ENCODE data around the gene TUBB4A. TPM values are rescaled to one million over a fixed set of nuclear protein-coding genes. Genes with fewer than 3 reads are reported as not detected.

Gene TUBB4A
- total and polyA plus RNA-seq, 9 of the 15 experiments (the other 6 are each of a cell fraction or from before 2014, with no cell fraction given), result 0.14 to 7.0 (median 0.75) TPM

GRCh38 chr19:6484831-6485230 is 17.3 kb downstream of the TUBB4A start:
- BruUV-seq (replicated peaks), result no TSS peak
- no peak overlapping the region for H3K9ac ChIP-seq (ENCODE audit: insufficient read depth in 1 of 2, low read depth in 2 of 2, low read length in 2 of 2)
- H3K4me3 ChIP-seq, result no peak overlapping the region
- H3K36me3 ChIP-seq (ENCODE audit: control insufficient read depth, insufficient read depth, low read length), result no peaks in the 10 kb centered on the region
- peaks cover 5 to 19% of the 10 kb centered on the region in 2 experiments for H3K4me1 ChIP-seq (replicated peaks in 1 of 2; ENCODE audit: control insufficient read depth in 2 of 2, insufficient read depth in 2 of 2, low read length in 2 of 2)
- H3K4me2 ChIP-seq (ENCODE audit: insufficient read depth, low read length), result no peak overlapping the region
- H3K27ac ChIP-seq (ENCODE audit: extremely low read depth, low read depth, low read length), result no peak overlapping the region
- POLR2A ChIA-PET, result interaction anchor here (0.6 kb wide), 1 partner anchor 253 kb away, joined by 3 read pairs; the partner anchor contains the start of gene GPR108
- no peaks in the 10 kb centered on the region for H3K9me3 ChIP-seq (replicated peaks; ENCODE audit: control insufficient read depth, insufficient read depth, low read depth, low read length)
- H3K79me2 ChIP-seq (ENCODE audit: control insufficient read depth, insufficient read depth, low read length), result no peaks in the 10 kb centered on the region
- in situ Hi-C loops (cut with MboI), result no loop called here
- DNase-seq (ENCODE audit: extremely low read depth in 1 of 4, low spot score in 3 of 4), result no peak
- CTCF ChIA-PET (ENCODE audit: low intra/inter-chr PET ratio), result interaction anchor here (0.7 kb wide), 1 partner anchor 143 kb away, joined by 3 read pairs; no protein-coding TSS in a partner anchor
- intact Hi-C loops (cut with micrococcal nuclease), result no loop called here
- no peak for FAIRE-seq
- no peaks in the 10 kb centered on the region for H4K20me1 ChIP-seq (replicated peaks; ENCODE audit: control insufficient read depth, insufficient read depth, low read length)
- no peak overlapping the region for H2AFZ ChIP-seq (ENCODE audit: low read depth, low read length)
- no peaks in the 10 kb centered on the region for H3K27me3 ChIP-seq (ENCODE audit: control insufficient read depth in 2 of 2, insufficient read depth in 2 of 2, low read length in 2 of 2)
- WGBS (ENCODE audit: insufficient coverage, low coverage, missing lambda C conversion rate), result 41% methylated on average over 7 of the region's 7 CpGs
- H3K9me1 ChIP-seq (ENCODE audit: control insufficient read depth, insufficient read depth, low read length), result no peaks in the 10 kb centered on the region
- no peak for ATAC-seq
- no peak for TF ChIP-seq L3MBTL2 (IDR thresholded peaks at IDR 0.05)
- TF ChIP-seq VEZF1 (CRISPR knock-in tag; IDR thresholded peaks at IDR 0.05), result no peak
- no peak for TF ChIP-seq ZNF778 (CRISPR knock-in tag; IDR thresholded peaks at IDR 0.05)
- no peak for TF ChIP-seq ZNF518B (CRISPR knock-in tag; IDR thresholded peaks at IDR 0.05)
- no peak for TF ChIP-seq ZNF277 (CRISPR knock-in tag; IDR thresholded peaks at IDR 0.05; ENCODE audit: borderline replicate concordance)
- no peak for TF ChIP-seq KDM1A (IDR thresholded peaks at IDR 0.05)
- no peak for TF ChIP-seq CREB5 (CRISPR knock-in tag; IDR thresholded peaks at IDR 0.05)
- TF ChIP-seq HNRNPL (IDR thresholded peaks at IDR 0.05; ENCODE audit: low read depth, low read length), result no peak
- no peak for TF ChIP-seq ZBTB43 (CRISPR knock-in tag; IDR thresholded peaks at IDR 0.05)
- no peak for TF ChIP-seq RHOXF2B (CRISPR knock-in tag; conservative IDR thresholded peaks at IDR 0.05)
- no peak for TF ChIP-seq ZNF134 (CRISPR knock-in tag; conservative IDR thresholded peaks at IDR 0.05)
- no peak for TF ChIP-seq SETDB1 (IDR thresholded peaks at IDR 0.05; ENCODE audit: low read length)
- TF ChIP-seq EWSR1 (IDR thresholded peaks at IDR 0.05; ENCODE audit: borderline replicate concordance, low read depth, partially characterized antibody), result no peak
- no peak for TF ChIP-seq PHF20 (IDR thresholded peaks at IDR 0.05; ENCODE audit: partially characterized antibody)
- no peak for TF ChIP-seq WHSC1 (IDR thresholded peaks at IDR 0.05; ENCODE audit: low read length)
